Measurements from ENCODE around the gene OR6S1.

- TF ChIP-seq CTCF (IDR thresholded peaks at IDR 0.05) (no peak), POLR2A (IDR thresholded peaks at IDR 0.05) (no peak)
These were observed 38.9 kb upstream of the OR6S1 start for GRCh38 chr14:20680363-20680762.
